BLaER1 treated with 17β-estradiol and CSF1 and Interleukin-3, amounts not matched to agents 10 nM and 100 nM (cell line): ENCODE data around the gene CALB2.
A peak's percentile ranks its signal among the peaks of the same experiment; 100 is the strongest.

Experiments used
- H3K27ac ChIP-seq, 11 experiments: shearing (Covaris generic); formaldehyde crosslinking; 2 replicates each; pipeline ENCODE4 v1.8.1; 2022
- H3K27me3 ChIP-seq, 11 experiments: shearing (Covaris generic); formaldehyde crosslinking; 2 replicates each; pipeline ENCODE4 v1.8.1; 2022
- H3K36me3 ChIP-seq, 11 experiments: shearing (Covaris generic); formaldehyde crosslinking; 2 replicates each; pipeline ENCODE4 v1.8.1; 2022
- H3K4me1 ChIP-seq, 10 experiments: shearing (Covaris generic); formaldehyde crosslinking; 2 replicates each; pipeline ENCODE4 v1.8.1; 2022
- H3K4me2 ChIP-seq, 11 experiments: shearing (Covaris generic); formaldehyde crosslinking; 2 replicates each; pipeline ENCODE4 v1.8.1; 2022
- H3K4me3 ChIP-seq, 10 experiments: shearing (Covaris generic); formaldehyde crosslinking; 2 replicates each; pipeline ENCODE4 v1.8.1; 2022
- H3K9ac ChIP-seq, 11 experiments: shearing (Covaris generic); formaldehyde crosslinking; 2 replicates each; pipeline ENCODE4 v1.8.1; 2022
- H3K9me3 ChIP-seq, 11 experiments: shearing (Covaris generic); formaldehyde crosslinking; replicated peaks in 1 of 11; 2 replicates each; pipeline ENCODE4 v1.8.1; 2022
- H4K20me1 ChIP-seq, 11 experiments: shearing (Covaris generic); formaldehyde crosslinking; 2 replicates each; pipeline ENCODE4 v1.8.1; 2022
- Cebpa-rat ChIP-seq, 11 experiments: shearing (Covaris generic); IDR thresholded peaks; 2 replicates each; pipeline ENCODE4 v1.8.1; 2022

Gene CALB2

DNA sequence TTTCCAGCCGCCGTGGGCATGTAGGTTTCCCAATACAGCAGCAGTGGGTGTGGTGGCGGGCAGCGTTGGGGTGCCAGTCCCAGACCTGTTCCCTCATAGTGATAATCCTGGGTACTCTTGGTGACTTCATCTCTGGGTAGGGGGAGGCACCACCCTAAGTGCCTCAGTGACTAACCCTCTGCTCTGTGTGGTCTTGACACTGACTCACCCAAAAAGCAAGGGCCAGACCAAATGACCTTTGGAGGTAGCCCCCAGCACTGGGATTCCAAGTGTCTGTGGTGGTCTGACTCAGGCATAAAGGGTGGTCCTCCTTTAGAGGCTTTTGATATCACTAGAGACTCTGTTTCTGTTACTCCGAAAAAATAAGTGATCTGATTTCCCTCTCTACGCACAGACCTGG lies 908 bp downstream of the CALB2 start:
- no peaks in the 10 kb centered on the region for H3K36me3 ChIP-seq
- peaks cover 0 to 7% (median 0%) of the 10 kb centered on the region in 11 experiments; a peak in 5 of 22 replicates for H3K27me3 ChIP-seq
- no peak overlapping the region for H3K27ac ChIP-seq
- no peaks in the 10 kb centered on the region for H3K9me3 ChIP-seq
- H4K20me1 ChIP-seq: peaks cover 0 to 9% (median 0%) of the 10 kb centered on the region in 11 experiments; a peak in 4 of 22 replicates
- H3K9ac ChIP-seq: no peak overlapping the region
- H3K4me1 ChIP-seq: peaks cover 5 to 13% (median 9%) of the 10 kb centered on the region in 10 experiments; a peak in 17 of 20 replicates
- TF ChIP-seq Cebpa-rat (IDR thresholded peaks at IDR 0.05): no peak
- no peak overlapping the region for H3K4me3 ChIP-seq
- 0 out of 22 replicates have a peak overlapping the region, but pooled peaks of 3 of the 11 experiments have one; percentile 92 to 96 (median 93) for H3K4me2 ChIP-seq

- Histone ChIP-seq H3K4me3 (no peak overlapping the region), H3K4me1 (peaks cover 5 to 13% (median 9%) of the 10 kb centered on the region in 10 experiments; a peak in 17 of 20 replicates), H3K9ac (no peak overlapping the region), H4K20me1 (peaks cover 0 to 9% (median 0%) of the 10 kb centered on the region in 11 experiments; a peak in 4 of 22 replicates), H3K36me3 (no peaks in the 10 kb centered on the region), H3K27me3 (peaks cover 0 to 7% (median 0%) of the 10 kb centered on the region in 11 experiments; a peak in 5 of 22 replicates), H3K9me3 (no peaks in the 10 kb centered on the region), H3K27ac (no peak overlapping the region), H3K4me2 (peak overlapping the region in 2 of 11 experiments; percentile 11 to 16; a peak in 1 of 22 replicates)
- TF ChIP-seq Cebpa-rat (IDR thresholded peaks at IDR 0.05): no peak
Measured at GRCh38 chr16:71360378-71360777, 1.9 kb downstream of the CALB2 start.

GRCh38 chr16:71364133-71364681 lies 5.7 kb downstream of the CALB2 start:
- Histone ChIP-seq H3K27me3 (peaks cover 0 to 1% (median 0%) of the 10 kb centered on the region in 11 experiments; a peak in 3 of 22 replicates), H3K4me3 (no peak overlapping the region), H3K27ac (no peak overlapping the region), H3K36me3 (no peaks in the 10 kb centered on the region), H4K20me1 (no peaks in the 10 kb centered on the region; a peak in 2 of 22 replicates), H3K4me1 (peaks cover 0 to 11% (median 5%) of the 10 kb centered on the region in 10 experiments; a peak in 15 of 20 replicates), H3K4me2 (no peak overlapping the region), H3K9me3 (no peaks in the 10 kb centered on the region), H3K9ac (no peak overlapping the region)
- TF ChIP-seq Cebpa-rat (IDR thresholded peaks at IDR 0.05): no peak

DNA sequence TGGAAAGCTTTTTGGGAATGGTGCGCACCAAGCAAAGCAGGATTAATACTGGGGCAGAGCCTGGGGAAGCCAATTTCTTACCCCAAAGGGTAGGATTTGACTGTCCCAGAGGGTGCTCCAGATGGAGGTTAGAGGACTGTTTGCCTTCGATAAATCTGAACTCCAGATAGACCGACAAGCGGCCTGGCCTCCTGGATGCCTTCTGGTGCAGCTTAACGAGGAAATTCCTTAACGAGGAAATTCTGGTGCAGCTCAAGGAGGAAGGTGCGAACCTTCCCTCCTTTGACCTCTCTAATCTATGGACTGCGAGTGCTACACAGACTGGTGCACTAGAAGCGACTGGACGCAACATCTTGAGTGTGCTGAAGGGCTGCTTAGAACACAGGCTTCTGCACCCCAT lies 6.5 kb downstream of the CALB2 start:
- Histone ChIP-seq H3K27me3 (peaks cover 0 to 7% (median 0%) of the 10 kb centered on the region in 11 experiments; a peak in 2 of 22 replicates), H4K20me1 (no peaks in the 10 kb centered on the region), H3K4me2 (no peak overlapping the region), H3K27ac (no peak overlapping the region), H3K9me3 (no peaks in the 10 kb centered on the region), H3K36me3 (no peaks in the 10 kb centered on the region), H3K4me3 (no peak overlapping the region), H3K9ac (no peak overlapping the region), H3K4me1 (peaks cover 0 to 14% (median 11%) of the 10 kb centered on the region in 10 experiments; a peak in 15 of 20 replicates)
- TF ChIP-seq Cebpa-rat (IDR thresholded peaks at IDR 0.05): no peak

GRCh38 chr16:71367241-71367976 lies 8.9 kb downstream of the CALB2 start:
- Histone ChIP-seq H3K4me2 (no peak overlapping the region), H4K20me1 (no peaks in the 10 kb centered on the region), H3K4me1 (peaks cover 0 to 17% (median 10%) of the 10 kb centered on the region in 10 experiments; a peak in 15 of 20 replicates), H3K9me3 (no peaks in the 10 kb centered on the region), H3K4me3 (no peak overlapping the region), H3K9ac (no peak overlapping the region), H3K27me3 (peaks cover 0 to 7% (median 0%) of the 10 kb centered on the region in 11 experiments; a peak in 2 of 22 replicates), H3K36me3 (no peaks in the 10 kb centered on the region), H3K27ac (no peak overlapping the region)
- no peak for TF ChIP-seq Cebpa-rat (IDR thresholded peaks at IDR 0.05)

DNA sequence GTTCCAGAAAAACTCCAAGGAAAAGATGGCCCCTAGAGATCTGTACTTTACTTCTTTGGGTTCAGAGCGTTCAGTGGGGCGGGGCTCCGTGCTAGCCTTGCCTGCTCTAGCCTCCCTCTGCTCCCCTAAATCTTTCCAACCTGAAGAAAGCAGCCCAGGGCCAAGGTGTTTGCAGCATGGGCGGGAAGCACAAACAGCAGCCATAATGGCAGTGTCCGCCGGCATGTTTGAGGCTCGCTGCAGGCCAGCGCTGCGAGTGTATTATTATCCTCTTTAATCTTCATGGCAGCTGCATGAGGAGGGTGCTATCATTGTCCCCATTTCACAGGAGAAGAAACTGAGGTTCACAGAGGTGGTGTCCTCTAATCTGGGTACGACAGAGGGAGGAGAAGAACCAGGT lies 10.4 kb downstream of the CALB2 start:
- no peaks in the 10 kb centered on the region for H4K20me1 ChIP-seq
- peak overlapping the region; percentile 16 to 55 (median 41); a peak in 19 of 22 replicates for H3K4me2 ChIP-seq
- H3K4me1 ChIP-seq: peaks cover 0 to 17% (median 10%) of the 10 kb centered on the region in 10 experiments; a peak in 15 of 20 replicates
- H3K36me3 ChIP-seq: no peaks in the 10 kb centered on the region
- H3K9me3 ChIP-seq: no peaks in the 10 kb centered on the region
- no peak overlapping the region for H3K4me3 ChIP-seq
- no peak overlapping the region for H3K9ac ChIP-seq
- H3K27me3 ChIP-seq: peaks cover 0 to 7% (median 0%) of the 10 kb centered on the region in 11 experiments; a peak in 2 of 22 replicates
- TF ChIP-seq Cebpa-rat (IDR thresholded peaks at IDR 0.05): no peak
- no peak overlapping the region for H3K27ac ChIP-seq

- Histone ChIP-seq H3K4me2 (peak overlapping the region; percentile 16 to 55 (median 41); a peak in 21 of 22 replicates), H3K4me1 (peaks cover 0 to 17% (median 10%) of the 10 kb centered on the region in 10 experiments; a peak in 15 of 20 replicates), H3K9me3 (no peaks in the 10 kb centered on the region), H3K36me3 (no peaks in the 10 kb centered on the region), H3K27me3 (peaks cover 0 to 7% (median 0%) of the 10 kb centered on the region in 11 experiments; a peak in 1 of 22 replicates), H3K9ac (no peak overlapping the region; a peak in 1 of 22 replicates), H3K27ac (no peak overlapping the region), H3K4me3 (no peak overlapping the region), H4K20me1 (no peaks in the 10 kb centered on the region)
- TF ChIP-seq Cebpa-rat (IDR thresholded peaks at IDR 0.05): no peak
Measured at GRCh38 chr16:71369494-71369893, 11.0 kb downstream of the CALB2 start.

DNA sequence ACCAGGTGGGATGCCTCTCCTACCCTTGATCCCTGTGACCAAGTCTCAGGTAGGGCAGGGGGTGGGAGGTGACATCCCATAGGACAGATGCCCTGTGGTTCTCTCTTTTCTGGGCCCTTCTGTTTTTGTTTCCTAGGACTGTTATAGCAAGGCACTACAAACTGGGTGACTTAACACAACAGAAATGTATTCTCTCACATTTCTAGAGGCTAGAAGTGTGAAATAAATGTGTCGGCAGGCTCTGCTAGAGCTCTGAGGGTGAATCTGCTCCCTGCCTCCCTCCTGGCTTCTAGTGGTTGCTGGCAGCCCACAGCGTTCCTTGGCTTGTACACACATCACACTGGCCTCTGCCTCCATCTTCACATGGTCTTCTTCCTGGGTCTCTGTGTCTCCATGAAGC lies 12.7 kb downstream of the CALB2 start:
- Histone ChIP-seq H4K20me1 (no peaks in the 10 kb centered on the region), H3K9ac (no peak overlapping the region), H3K4me3 (no peak overlapping the region), H3K4me2 (no peak overlapping the region), H3K36me3 (no peaks in the 10 kb centered on the region), H3K27ac (no peak overlapping the region), H3K9me3 (no peaks in the 10 kb centered on the region), H3K27me3 (peaks cover 0 to 7% (median 0%) of the 10 kb centered on the region in 11 experiments; a peak in 1 of 22 replicates), H3K4me1 (peaks cover 0 to 17% (median 10%) of the 10 kb centered on the region in 10 experiments; a peak in 15 of 20 replicates)
- no peak for TF ChIP-seq Cebpa-rat (IDR thresholded peaks at IDR 0.05)

GRCh38 chr16:71373073-71373472 lies 14.6 kb downstream of the CALB2 start:
- no peaks in the 10 kb centered on the region for H3K9me3 ChIP-seq

More at GRCh38 chr16:71373073-71373472, 14.6 kb downstream of the CALB2 start:
- H3K36me3 ChIP-seq: no peaks in the 10 kb centered on the region
- H3K4me3 ChIP-seq: no peak overlapping the region
- H3K27me3 ChIP-seq: peaks cover 0 to 7% (median 0%) of the 10 kb centered on the region in 11 experiments; a peak in 1 of 22 replicates
- H3K9ac ChIP-seq: no peak overlapping the region
- H3K4me2 ChIP-seq: no peak overlapping the region
- peaks cover 0 to 17% (median 10%) of the 10 kb centered on the region in 10 experiments; a peak in 15 of 20 replicates for H3K4me1 ChIP-seq
- TF ChIP-seq Cebpa-rat (IDR thresholded peaks at IDR 0.05): no peak
- H3K27ac ChIP-seq: no peak overlapping the region
- H4K20me1 ChIP-seq: no peaks in the 10 kb centered on the region
